Measurements from ENCODE around the gene TNFSF4.

Gene TNFSF4

GRCh38 chr1:173210283-173210682, 3.2 kb upstream of the TNFSF4 start:
- no peak for DNase-seq

DNA sequence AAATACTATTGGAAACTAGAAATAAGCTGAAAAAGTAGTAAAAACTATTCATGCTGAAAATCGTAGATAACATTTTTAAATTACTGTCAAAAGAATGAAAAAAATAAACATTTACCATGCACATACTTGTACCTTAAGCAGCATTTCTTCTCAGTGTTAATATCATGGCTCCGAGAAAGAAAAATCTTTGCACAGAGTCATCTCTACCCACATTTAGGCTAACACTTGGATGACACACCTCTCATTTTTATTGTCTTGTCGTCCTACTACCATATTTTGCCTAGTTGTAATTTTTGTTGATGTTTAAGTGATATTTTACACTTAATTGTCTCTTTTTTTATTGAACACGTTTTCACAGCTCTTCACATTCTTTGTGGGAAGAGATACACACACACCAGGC, 1.7 kb upstream of the TNFSF4 start:
- DNase-seq = no peak

- no peak for DNase-seq
Measured at GRCh38 chr1:173208146-173208545, 1.0 kb upstream of the TNFSF4 start.

GRCh38 chr1:173205146-173206051, 1.7 kb downstream of the TNFSF4 start:
- DNase-seq = peak in 1 of 2 donors; percentile 42

- no peak for DNase-seq
Measured at GRCh38 chr1:173204693-173205092, 2.4 kb downstream of the TNFSF4 start.

- DNase-seq = peak in 1 of 2 donors; percentile 48
Measured at GRCh38 chr1:173202424-173203145, 4.5 kb downstream of the TNFSF4 start.

DNA sequence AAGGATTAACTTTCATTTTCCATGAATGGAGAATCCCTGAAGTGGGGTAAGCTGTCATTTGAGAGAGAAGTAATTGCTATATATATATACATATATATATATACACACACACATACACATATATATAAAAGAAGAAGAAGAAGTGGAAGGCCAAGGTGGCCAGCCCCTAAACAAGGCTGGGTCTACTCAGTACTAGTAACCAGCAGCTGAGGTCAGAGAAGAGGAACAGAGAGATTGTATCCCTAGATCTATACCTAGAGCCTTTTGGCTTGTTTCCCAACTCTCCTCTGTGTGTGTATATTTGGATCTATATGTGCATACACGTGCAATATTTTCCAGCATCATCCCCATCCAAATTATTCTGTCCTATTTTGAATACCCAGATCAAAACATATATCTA, 5.2 kb downstream of the TNFSF4 start:
- no peak for DNase-seq

GRCh38 chr1:173195596-173196088, 11.5 kb downstream of the TNFSF4 start:
- no peak for DNase-seq

GRCh38 chr1:173193639-173194038, 13.5 kb downstream of the TNFSF4 start:
- DNase-seq = peak in 1 of 2 donors; percentile 29

- DNase-seq = no peak
Measured at GRCh38 chr1:173191011-173191705, 16.0 kb downstream of the TNFSF4 start.

DNA sequence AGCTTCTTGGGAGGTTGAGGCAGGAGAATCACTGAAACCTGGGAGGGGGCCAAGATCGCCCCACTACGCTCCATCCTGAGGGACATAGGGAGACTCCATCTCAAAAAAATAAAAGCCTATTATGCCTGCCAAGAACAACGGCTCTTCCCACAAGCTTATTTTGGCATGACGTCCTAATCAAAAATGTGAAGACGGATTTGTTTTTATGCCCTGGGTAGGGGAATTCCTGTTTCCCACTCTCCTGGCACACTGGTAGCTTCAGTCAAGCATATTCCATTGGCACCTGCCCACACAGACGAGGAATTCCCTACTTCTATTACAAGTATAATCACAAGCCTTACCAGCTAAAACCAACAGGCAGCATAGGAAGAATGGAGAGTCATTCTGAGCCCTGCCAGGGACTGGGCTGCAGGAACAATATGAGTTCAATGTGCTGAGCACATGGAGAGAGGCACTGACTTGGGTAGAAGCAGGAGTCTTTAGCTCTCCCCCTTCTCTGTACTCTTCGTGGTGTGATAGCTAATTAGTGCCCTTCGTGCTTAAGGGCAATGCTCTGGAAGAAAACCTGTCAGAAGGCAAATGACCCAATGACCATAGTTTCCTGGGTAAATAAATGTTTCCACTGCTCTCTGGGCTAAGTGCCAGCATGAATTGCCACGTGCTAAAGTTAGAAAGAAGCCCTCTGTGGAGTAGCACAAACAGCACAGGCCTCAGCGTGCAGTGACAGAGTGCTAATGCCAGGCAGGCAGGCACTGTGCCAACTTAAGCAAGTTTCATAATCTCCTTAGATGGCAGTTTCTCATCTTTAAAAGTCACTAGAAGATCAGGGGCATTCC, 16.8 kb downstream of the TNFSF4 start:
- no peak for DNase-seq

- DNase-seq = no peak
Measured at GRCh38 chr1:173187671-173188237, 19.4 kb downstream of the TNFSF4 start.

- no peak for DNase-seq
Measured at GRCh38 chr1:173181791-173182190, 25.3 kb downstream of the TNFSF4 start.

DNA sequence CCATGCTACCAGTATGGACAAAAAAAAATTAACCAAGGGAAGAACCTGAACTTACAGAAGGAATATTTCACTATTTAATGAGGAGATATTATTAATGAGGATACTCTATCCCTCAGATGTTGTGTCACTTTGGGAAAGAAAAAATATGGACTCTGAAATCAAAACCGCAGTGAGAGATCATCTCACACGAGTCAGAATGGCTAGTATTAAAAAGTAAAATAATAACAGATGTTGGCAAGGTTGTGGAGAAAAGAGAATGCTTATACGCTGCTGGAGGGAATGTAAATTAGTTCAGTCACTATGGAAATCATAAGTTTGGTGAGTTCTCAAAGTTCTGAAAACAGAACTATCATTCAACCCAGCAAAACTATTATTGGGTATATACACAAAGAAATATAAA, 30.9 kb downstream of the TNFSF4 start:
- DNase-seq = no peak

DNA sequence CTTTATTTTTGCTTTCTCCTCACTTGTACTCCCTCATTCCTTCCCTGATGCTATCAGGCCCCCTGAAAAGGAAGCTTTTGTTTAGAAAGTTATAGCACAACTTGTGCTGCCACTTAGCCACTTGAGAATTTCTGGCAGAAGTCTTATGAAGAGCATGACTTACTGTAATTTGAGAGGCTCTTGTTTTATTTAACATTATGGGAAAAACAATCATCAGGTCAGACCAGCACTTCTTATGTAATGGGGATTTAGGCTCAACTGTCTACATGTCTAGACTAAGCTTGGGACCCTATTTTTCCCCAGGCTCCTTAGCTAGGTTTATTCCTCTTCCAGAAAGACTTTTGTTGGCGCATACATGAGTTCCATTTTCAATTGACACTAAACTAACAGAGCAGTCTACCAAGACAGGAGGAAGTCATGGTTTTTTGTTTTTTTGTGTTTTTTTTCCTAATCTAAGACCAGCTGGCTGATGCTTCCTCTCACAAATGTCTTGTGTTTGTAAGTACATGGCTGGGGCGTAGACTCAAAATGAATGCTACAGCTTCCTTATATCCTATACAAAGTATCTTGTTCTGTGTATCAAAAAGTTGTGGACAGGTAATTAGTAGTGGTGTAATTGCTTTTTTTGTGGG, 31.5 kb downstream of the TNFSF4 start:
- DNase-seq = no peak

- DNase-seq = no peak
Measured at GRCh38 chr1:173173388-173173787, 33.7 kb downstream of the TNFSF4 start.

DNA sequence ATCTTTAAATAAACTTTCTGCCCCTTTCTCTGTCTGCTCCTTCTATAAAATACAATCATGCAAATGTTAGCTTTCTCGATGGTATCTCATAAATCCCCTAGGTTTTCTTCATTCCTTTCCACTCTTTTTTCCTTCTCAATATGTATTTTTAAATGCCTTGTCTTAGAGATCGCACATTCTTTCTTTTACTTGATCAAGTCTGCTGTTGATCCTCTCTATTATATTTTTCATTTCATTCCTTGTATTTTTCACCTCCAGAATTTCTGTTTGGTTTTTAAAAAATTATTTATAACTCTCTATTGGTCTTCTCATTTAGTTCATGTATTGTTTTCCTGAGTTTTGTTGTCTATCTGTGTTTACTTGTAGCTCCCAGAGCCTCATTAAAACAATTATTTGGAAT, 36.0 kb downstream of the TNFSF4 start:
- DNase-seq = no peak

GRCh38 chr1:173168941-173169340, 38.2 kb downstream of the TNFSF4 start:
- no peak for DNase-seq

- no peak for DNase-seq
Measured at GRCh38 chr1:173164686-173165085, 42.4 kb downstream of the TNFSF4 start.

DNA sequence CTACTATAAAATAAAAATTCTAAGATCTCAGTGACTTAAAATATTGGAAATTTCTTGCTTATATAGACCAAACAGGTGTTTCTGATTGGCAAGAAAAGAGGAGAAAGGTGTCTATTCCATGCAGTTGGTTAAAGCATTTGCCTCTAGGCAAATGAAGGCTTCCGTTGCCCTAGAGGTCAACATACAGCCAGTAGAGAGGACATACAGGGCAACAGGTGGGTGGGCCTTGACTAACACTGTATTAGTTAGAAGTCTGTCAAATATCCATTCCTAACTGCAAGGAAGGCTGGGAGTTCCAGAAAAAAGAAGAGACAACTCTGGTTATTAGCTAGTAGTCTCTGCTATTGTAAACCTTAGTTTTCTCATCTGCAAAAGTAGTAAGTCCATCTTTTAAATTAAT, 43.0 kb downstream of the TNFSF4 start:
- DNase-seq = no peak

GRCh38 chr1:173163222-173163621, 43.9 kb downstream of the TNFSF4 start:
- no peak for DNase-seq

DNA sequence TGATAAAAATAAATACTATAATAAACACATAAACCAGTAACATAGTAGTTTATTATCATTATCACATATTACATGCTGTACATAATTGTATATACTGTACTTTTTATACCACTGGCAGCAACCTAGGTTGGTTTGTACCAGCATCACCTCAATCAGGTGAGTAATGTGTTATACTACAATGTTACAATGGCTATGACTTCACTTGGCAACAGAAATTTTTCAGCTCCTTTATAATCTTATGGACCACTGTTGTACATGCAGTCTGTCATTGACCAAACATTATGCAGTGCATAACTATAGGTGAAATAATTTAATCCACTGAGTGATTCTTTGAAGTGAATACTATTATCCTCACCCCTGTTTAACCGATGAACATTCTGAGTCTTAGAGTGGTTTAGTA, 44.5 kb downstream of the TNFSF4 start:
- DNase-seq = no peak
